ENCODE results near the gene SLC1A2.

Gene SLC1A2

DNA sequence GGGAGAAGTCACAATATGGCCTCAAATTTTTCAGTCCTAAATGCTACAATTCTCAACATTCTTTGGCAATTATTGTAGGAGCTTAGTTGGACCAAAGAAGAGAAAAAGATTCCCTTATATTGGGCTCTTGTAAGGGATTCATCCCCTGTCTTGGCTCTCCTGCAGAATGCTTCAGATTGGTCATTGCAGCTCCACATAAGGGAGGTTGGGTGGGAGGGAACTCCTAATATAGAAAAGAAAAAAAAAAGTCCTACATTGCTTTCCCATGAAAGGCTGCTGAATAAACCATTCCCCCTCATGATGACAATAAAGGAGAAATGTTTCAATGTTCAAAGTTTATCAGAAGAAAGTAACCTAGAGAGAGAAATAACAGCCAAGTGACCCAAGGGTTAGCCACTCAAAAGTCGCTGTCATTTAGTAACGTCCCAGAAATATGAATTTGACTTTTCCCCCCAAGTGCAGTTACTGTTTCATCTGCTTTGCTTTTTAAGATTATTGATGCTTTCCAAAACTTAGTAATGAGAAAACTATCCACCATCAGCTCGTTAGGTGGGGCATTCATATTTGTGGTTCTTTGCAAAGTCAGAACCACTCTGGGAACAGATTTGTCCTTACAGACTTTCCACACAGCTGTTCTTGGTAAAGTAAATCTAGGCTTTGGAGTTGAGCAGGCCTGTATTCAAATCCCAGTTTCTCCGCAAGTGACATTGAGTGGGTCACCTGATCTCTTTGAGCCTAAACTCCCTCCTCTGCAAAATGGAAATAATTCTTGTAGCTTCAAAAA, 5.0 kb upstream of the SLC1A2 start:
- no peak for TF ChIP-seq CTCF (IDR thresholded peaks at IDR 0.05)

GRCh38 chr11:35420371-35420770, 1.0 kb upstream of the SLC1A2 start:
- TF ChIP-seq CTCF (IDR thresholded peaks at IDR 0.05) = no peak

DNA sequence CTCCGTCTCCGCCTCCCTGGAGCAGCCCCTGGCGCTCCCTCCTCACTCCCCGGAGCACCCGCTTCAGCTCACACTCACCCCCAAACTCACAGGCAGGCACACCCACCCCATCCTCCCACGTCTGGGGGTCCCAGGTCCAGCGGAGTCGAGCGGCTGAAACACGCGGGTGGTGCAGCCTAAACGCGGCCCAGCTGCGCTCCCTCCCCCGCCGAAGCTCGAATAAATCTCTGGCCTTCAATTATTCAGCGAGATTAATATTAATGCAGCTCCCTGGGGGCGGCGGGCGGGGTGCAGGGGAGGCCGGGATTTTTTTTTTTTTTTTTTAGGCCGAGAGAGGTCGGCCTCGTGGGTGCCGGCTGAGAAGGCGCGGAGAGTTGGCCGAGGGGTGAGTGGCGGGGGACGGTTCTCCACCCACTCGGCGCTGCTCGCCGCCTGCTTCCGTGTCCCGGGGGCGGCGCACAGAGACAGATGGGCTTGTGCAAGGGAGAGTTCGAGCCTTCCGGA, 524 bp upstream of the SLC1A2 start:
- no peak for TF ChIP-seq CTCF (IDR thresholded peaks at IDR 0.05)

DNA sequence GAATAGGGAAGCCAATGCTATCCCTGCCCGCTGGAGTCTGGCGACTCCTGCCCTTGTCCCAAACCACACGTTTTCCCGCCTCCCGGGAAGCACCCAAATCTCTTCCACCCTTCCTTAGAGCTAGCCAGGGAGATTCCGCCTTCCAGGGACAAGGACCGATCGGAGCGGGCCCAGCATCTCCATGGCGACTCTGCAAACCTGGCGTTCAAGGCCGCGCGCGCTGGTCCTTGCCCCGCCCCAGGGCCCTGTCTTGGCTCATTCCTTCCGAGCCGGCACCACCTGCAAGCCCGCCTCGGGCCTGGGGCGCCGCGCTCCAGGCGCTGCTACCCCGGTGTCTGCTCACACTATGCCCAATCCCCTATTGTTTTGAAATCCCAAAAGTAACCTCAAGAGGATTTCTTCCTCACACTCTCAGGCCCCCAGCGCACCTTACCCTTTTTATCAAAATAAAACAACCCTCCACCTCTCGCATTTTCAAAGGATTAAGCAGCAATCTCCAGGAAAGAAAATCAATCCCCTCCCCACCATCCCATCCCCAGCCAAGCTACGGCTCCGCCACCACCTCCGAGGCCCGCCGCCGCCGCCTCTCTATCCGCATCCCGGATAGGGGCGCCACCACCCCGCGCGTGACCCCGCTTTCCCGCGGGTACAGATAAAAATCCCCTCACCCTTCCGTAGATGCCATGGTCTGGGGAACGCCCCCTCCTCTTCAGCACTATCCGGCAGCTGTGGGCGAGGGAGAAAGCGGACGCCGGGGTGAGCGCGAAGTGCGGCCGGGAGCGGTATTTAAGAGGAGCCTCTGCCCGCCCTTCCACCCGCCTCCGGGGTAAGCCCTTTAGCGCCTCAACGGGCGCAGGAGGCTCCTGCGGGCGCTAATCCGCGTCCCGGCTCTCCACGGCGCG, 825 bp downstream of the SLC1A2 start:
- TF ChIP-seq CTCF (IDR thresholded peaks at IDR 0.05) = no peak

GRCh38 chr11:35415487-35415886, 3.9 kb downstream of the SLC1A2 start:
- no peak for TF ChIP-seq CTCF (IDR thresholded peaks at IDR 0.05)

GRCh38 chr11:35414776-35415175, 4.6 kb downstream of the SLC1A2 start:
- TF ChIP-seq CTCF (IDR thresholded peaks at IDR 0.05) = no peak

DNA sequence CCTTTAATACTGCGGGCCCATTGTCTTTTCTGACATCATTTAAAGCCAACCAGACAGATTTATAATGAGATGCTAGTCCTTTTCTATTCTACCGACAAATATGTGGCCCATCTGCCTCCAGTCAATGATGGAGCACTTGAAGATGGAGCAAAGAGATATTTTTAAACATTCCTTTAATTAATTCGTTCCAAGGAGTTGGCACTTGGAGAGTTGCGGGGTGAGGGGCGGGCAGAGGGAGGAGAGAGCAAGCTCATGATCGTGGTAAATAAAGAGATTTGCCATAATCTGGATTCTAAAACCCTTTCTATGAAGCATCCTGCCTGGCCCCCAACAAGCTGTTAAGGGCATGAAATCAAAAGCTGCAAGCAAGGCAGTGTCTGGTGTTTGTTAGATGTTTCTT, 5.0 kb downstream of the SLC1A2 start:
- TF ChIP-seq CTCF (IDR thresholded peaks at IDR 0.05) = no peak

Measured in LNCAP (cell line).